HepG2 (cell line): ENCODE measurements around the gene SIAH1. TPM values are rescaled to one million over a fixed set of nuclear protein-coding genes. Genes with fewer than 3 reads are reported as not detected.

Source experiments
- ATAC-seq: fragments of 200-7000 bp; cut with Tn5 transposase; 3 replicates; pipeline ENCODE4 v1.9.1; 2020; ENCODE audit warnings: mild to moderate bottlenecking, moderate library complexity
- BruUV-seq: library from RNA; stranded (reverse); fragments of 400-500 nt; replicated peaks from 2 replicates; lab custom pipeline; 2021; lab: Mats Ljungman, UMichigan
- CTCF ChIA-PET: fragments of 300-600 bp; formaldehyde crosslinking; extraction: SDS; loops from one replicate; lab custom pipeline; 2021; ENCODE audit warnings: low total read pairs, inconsistent platforms, low intra/inter-chr PET ratio; lab: Yijun Ruan, JAX
- POLR2A ChIA-PET: fragments of 350-600 bp; sonication (Branson Sonifier 250); formaldehyde crosslinking; loops from one replicate; lab custom pipeline; 2020; ENCODE audit warnings: antibody characterized with exemption, inconsistent platforms; lab: Yijun Ruan, JAX
- DNase-seq: peaks from one replicate; pipeline ENCODE4 v3.0.0-alpha.2; 2015; ENCODE audit warnings: low spot score
- FAIRE-seq: peaks from 3 replicates; lab custom pipeline; 2011; peaks lifted over from hg19 to GRCh38; lab: Jason Lieb, UNC
- H2AFZ ChIP-seq: one replicate; pipeline ENCODE4 v1.6.1; 2011; ENCODE audit warnings: low read length, inconsistent platforms
- H3K27ac ChIP-seq: fragments of 300-600 bp; 3 replicates; pipeline ENCODE4 v1.8.0; 2011; ENCODE audit warnings: mixed run types, mild to moderate bottlenecking, mixed read lengths, low read length, inconsistent platforms; ENCODE audit not compliant: insufficient read depth; ENCODE audit errors: extremely low read length
- H3K27me3 ChIP-seq, 2 experiments: fragments of 200-600 bp in 1 of 2; 2 replicates in 1 of 2; 3 replicates in 1 of 2; pipeline versions ENCODE4 v1.6.0 to v1.8.0; 2011; ENCODE audit warnings: low read length in 2 of 2, mild to moderate bottlenecking in 2 of 2, moderate library complexity in 2 of 2, inconsistent platforms in 1 of 2; ENCODE audit not compliant: insufficient read depth in 2 of 2, control insufficient read depth in 1 of 2
- H3K36me3 ChIP-seq, 2 experiments: fragments of 200-600 bp in 1 of 2; replicated peaks in 1 of 2; 2 replicates in 1 of 2; 3 replicates in 1 of 2; pipeline versions ENCODE4 v1.5.1 to v1.8.0; 2011; ENCODE audit warnings: low read length in 2 of 2, inconsistent platforms in 1 of 2; ENCODE audit not compliant: insufficient read depth in 2 of 2, control insufficient read depth in 1 of 2
- H3K4me1 ChIP-seq: 2 replicates; pipeline ENCODE4 v1.5.1; 2012; ENCODE audit warnings: low read length, inconsistent platforms; ENCODE audit not compliant: insufficient read depth
- H3K4me2 ChIP-seq: 2 replicates; pipeline ENCODE4 v1.6.0; 2011; ENCODE audit warnings: low read depth, low read length, inconsistent platforms
- H3K4me3 ChIP-seq, 3 experiments: fragments of 200-600 bp in 1 of 3; sonication (generic), shearing (Covaris generic) in 1 of 3; replicated peaks in 1 of 3; 2 replicates each; pipeline ENCODE4 v1.5.1; 2011 to 2016; ENCODE audit warnings: low read length in 3 of 3, inconsistent platforms in 2 of 3, low read depth in 2 of 3, mild to moderate bottlenecking in 2 of 3, control low read depth in 1 of 3, mixed read lengths in 1 of 3; ENCODE audit not compliant: insufficient read depth in 1 of 3
- H3K79me2 ChIP-seq: one replicate; pipeline ENCODE4 v1.6.1; 2011; ENCODE audit warnings: low read length, inconsistent platforms; ENCODE audit not compliant: insufficient read depth
- H3K9ac ChIP-seq: 2 replicates; pipeline ENCODE4 v1.6.0; 2011; ENCODE audit warnings: mild to moderate bottlenecking, low read depth, low read length, inconsistent platforms; ENCODE audit not compliant: insufficient read depth
- H3K9me3 ChIP-seq: 2 replicates; pipeline ENCODE4 v1.5.1; 2012; ENCODE audit warnings: mild to moderate bottlenecking, low read length
- H4K20me1 ChIP-seq: 2 replicates; pipeline ENCODE4 v1.6.0; 2011; ENCODE audit warnings: inconsistent platforms, mild to moderate bottlenecking, low read length, moderate library complexity; ENCODE audit not compliant: insufficient read depth
- ATF4 ChIP-seq, 2 experiments: fragments of 450-650 bp in 1 of 2; sonication (generic) in 1 of 2; formaldehyde crosslinking; IDR thresholded peaks; 2 replicates each; pipeline versions ENCODE4 v1.5.0 to v1.8.0; 2020 to 2022; ENCODE audit warnings: mild to moderate bottlenecking in 1 of 2, missing genetic modification reagents in 1 of 2
- CSRNP2 ChIP-seq: sonication (generic); formaldehyde crosslinking; conservative IDR thresholded peaks from 2 replicates; pipeline ENCODE4 v1.8.0; 2022; ENCODE audit warnings: low read depth, missing genetic modification reagents
- GATA4 ChIP-seq: sonication (generic); IDR thresholded peaks from 2 replicates; pipeline ENCODE4 v1.6.1; 2016; ENCODE audit warnings: antibody characterized with exemption, low read depth, borderline replicate concordance
- HOXA5 ChIP-seq: sonication (generic); formaldehyde crosslinking; IDR thresholded peaks from 2 replicates; pipeline ENCODE4 v1.4.0; 2020; ENCODE audit warnings: missing genetic modification reagents
- JUN ChIP-seq: sonication (generic); formaldehyde crosslinking; IDR thresholded peaks from 2 replicates; pipeline ENCODE4 v1.4.0; 2020; ENCODE audit warnings: mild to moderate bottlenecking, missing genetic modification reagents
- MAFG ChIP-seq: sonication (generic); formaldehyde crosslinking; IDR thresholded peaks from 2 replicates; pipeline ENCODE4 v1.5.1; 2020; ENCODE audit warnings: mild to moderate bottlenecking, missing genetic modification reagents
- MLXIP ChIP-seq: sonication (generic); formaldehyde crosslinking; IDR thresholded peaks from 2 replicates; pipeline ENCODE4 v1.9.0; 2021; ENCODE audit warnings: missing genetic modification reagents, borderline replicate concordance
- SAP130 ChIP-seq: IDR thresholded peaks from 2 replicates; pipeline ENCODE4 v1.6.1; 2016; ENCODE audit warnings: low read depth
- ZBTB25 ChIP-seq: IDR thresholded peaks from 2 replicates; pipeline ENCODE4 v1.6.1; 2018; ENCODE audit warnings: missing genetic modification reagents
- ZNF335 ChIP-seq: sonication (generic); formaldehyde crosslinking; IDR thresholded peaks from 2 replicates; pipeline ENCODE4 v1.4.0; 2020; ENCODE audit warnings: missing genetic modification reagents
- ZNF484 ChIP-seq: sonication (generic); formaldehyde crosslinking; IDR thresholded peaks from 2 replicates; pipeline ENCODE4 v1.5.1; 2020; ENCODE audit warnings: mild to moderate bottlenecking, low read depth, missing genetic modification reagents, borderline replicate concordance
- ZNF589 ChIP-seq: sonication (generic); formaldehyde crosslinking; conservative IDR thresholded peaks from 2 replicates; pipeline ENCODE4 v1.8.0; 2022; ENCODE audit warnings: mild to moderate bottlenecking, moderate library complexity, missing genetic modification reagents
- ZSCAN29 ChIP-seq: sonication (generic); formaldehyde crosslinking; conservative IDR thresholded peaks from 2 replicates; pipeline ENCODE4 v1.4.0; 2020; ENCODE audit warnings: mild to moderate bottlenecking, missing genetic modification reagents
- WGBS: methylation state at CpG from one replicate; pipeline ENCODE4 v1.1.6; 2017; ENCODE audit warnings: low lambda C conversion rate; 5-methylcytosine and 5-hydroxymethylcytosine counted together
- in situ Hi-C: cut with HindIII; loops from 2 replicates; pipeline ENCODE4 v1.10.0; 2017; ENCODE audit warnings: low pct_unique_long_range_greater_than_20kb; ENCODE audit not compliant: extremely low pct_ligation_motif_present
- intact Hi-C: fragments of 100-400 bp; cut with micrococcal nuclease; formaldehyde crosslinking; loops from one replicate; pipeline ENCODE4 v1.10.0; 2022; ENCODE audit not compliant: unreplicated experiment
- polyA plus RNA-seq, 8 experiments: library from polyadenylated mRNA; depleted of rRNA in 3 of 8; stranded (reverse) in 7 of 8; unstranded in 1 of 8; fragments of >200 nt; fragmentation: Illumina TruSeq in 4 of 8; extraction: Trizol in 4 of 8; gene quantifications; 2 replicates each; pipeline versions ENCODE4 v1.2.1 to v1.2.3, GENCODE V29; 2011 to 2016; ENCODE audit warnings: low read depth in 4 of 8, missing spikeins in 1 of 8, mixed read lengths in 1 of 8; ENCODE audit not compliant: insufficient read depth in 1 of 8
- total RNA-seq, 5 experiments: library from RNA; depleted of rRNA; stranded (reverse); fragments of >200 nt; fragmentation: Illumina TruSeq; extraction: Trizol; gene quantifications; 2 replicates each; pipeline ENCODE4 v1.2.3, GENCODE V29; 2016; ENCODE audit warnings: low read depth in 1 of 5

The SIAH1 gene
- total and polyA plus RNA-seq, 2 of the 13 experiments (the other 11 are each of a cell fraction or from before 2014, with no cell fraction given): 16.0 to 28.6 TPM

GRCh38 chr16:48318630-48319029, 66.6 kb downstream of the SIAH1 start:
- H3K36me3 ChIP-seq: peaks cover 3 to 26% of the 10 kb centered on the region in 2 experiments; a peak in 4 of 5 replicates
- no peaks in the 10 kb centered on the region for H3K4me1 ChIP-seq
- ATAC-seq (no peak), FAIRE-seq (no peak), DNase-seq (no peak)
- in situ Hi-C loops: no loop called here
- no TSS peak for BruUV-seq
- H3K27ac ChIP-seq: no peak overlapping the region
- no peak overlapping the region for H3K9ac ChIP-seq
- H3K79me2 ChIP-seq: no peaks in the 10 kb centered on the region
- no peaks in the 10 kb centered on the region for H3K27me3 ChIP-seq
- CTCF ChIA-PET: no interaction called here
- no peak overlapping the region for H2AFZ ChIP-seq
- intact Hi-C loops: no loop called here
- no peaks in the 10 kb centered on the region for H4K20me1 ChIP-seq
- POLR2A ChIA-PET: no interaction called here
- no peak for TF ChIP-seq ZNF335 (CRISPR knock-in tag)
- no peak for TF ChIP-seq ZNF589 (CRISPR knock-in tag)
- TF ChIP-seq MAFG (CRISPR knock-in tag): no peak
- no peak for TF ChIP-seq JUN (CRISPR knock-in tag)
- TF ChIP-seq ZBTB25 (CRISPR knock-in tag): no peak
- no peak for TF ChIP-seq SAP130 (CRISPR knock-in tag)
- TF ChIP-seq GATA4: no peak
- TF ChIP-seq MLXIP (CRISPR knock-in tag): no peak
- TF ChIP-seq CSRNP2 (CRISPR knock-in tag): no peak
- TF ChIP-seq ZNF484 (CRISPR knock-in tag): no peak
- TF ChIP-seq HOXA5: no peak
- no peak for TF ChIP-seq ATF4 (CRISPR knock-in tag; IDR thresholded peaks at IDR 0.05)
- no peak for TF ChIP-seq ZSCAN29 (CRISPR knock-in tag)
- no peak overlapping the region for H3K4me2 ChIP-seq
- WGBS: 99% methylated on average over 4 of the region's 4 CpGs
- H3K4me3 ChIP-seq: no peak overlapping the region
- H3K9me3 ChIP-seq: no peaks in the 10 kb centered on the region
